NCI-H82 treated with DMSO at 0.1 percent for 48 hours (cell line): Measurements from ENCODE around the gene SPTBN5.

Experiments used
- DNase-seq: peaks from one replicate; lab custom pipeline; 2025; ENCODE audit not compliant: unreplicated experiment; lab: John Stamatoyannopoulos, UW

The SPTBN5 gene

DNA sequence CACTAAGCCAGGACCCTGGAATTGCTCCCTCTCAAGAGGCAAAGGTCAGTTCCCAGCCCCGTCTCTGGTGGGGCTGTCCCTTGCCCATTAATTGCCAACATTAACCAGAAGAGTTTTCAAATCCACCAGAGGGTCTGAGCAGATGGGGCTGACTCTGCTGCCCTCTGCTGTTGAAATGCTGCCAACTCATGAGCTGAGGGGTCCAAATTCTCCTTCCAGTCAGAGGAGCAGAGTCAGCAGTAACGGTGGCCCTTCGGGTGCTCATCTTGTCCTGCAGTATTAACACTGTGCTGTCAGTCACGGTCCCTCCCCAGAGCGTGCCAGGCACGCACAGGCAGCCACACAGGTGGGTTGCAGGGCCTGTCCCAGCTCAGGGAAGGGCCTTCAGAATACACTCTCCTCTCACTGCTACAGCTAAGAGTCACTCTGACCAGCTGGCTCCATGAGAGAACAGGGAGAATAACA is 10.7 kb upstream of the SPTBN5 start:
- no peak for DNase-seq

DNA sequence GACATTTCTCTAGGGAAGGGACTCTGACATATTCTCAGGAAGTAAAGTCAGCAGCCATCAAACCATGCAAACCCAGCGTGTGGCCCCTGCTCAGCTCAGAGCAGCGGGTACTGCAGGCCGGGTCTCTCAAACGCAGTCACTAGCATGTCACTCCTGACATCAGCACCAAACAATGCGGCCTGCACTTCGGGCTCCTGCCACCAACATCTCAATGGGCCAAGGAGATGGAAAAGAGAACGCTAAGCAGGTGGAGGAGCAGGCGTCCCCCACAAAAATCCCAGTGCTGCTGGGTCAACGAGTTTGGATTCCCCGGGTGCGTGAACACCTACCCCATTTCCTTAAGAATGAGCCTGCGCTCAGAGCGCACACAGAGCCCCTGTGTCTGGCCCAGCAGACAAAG is 9.9 kb upstream of the SPTBN5 start:
- DNase-seq = no peak

DNA sequence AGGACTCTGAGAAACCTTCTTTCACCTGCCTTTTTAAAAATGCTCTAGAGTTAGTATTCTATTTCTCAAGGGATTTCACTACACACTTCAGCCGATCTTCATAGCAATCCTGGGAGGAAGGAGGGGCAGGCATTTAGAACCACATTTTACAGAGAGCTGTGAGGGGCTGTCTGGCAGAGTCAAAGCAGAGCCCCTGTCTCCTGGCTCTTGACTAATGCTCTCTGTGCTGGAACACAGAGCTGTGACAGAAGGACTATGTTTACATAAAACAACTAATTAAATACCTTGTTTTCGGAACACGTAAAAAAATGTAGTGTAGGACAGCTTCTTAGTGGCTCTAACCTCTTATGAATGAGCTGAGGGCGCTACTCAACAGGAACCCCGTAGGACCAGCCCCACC is 7.6 kb upstream of the SPTBN5 start:
- DNase-seq = no peak

DNA sequence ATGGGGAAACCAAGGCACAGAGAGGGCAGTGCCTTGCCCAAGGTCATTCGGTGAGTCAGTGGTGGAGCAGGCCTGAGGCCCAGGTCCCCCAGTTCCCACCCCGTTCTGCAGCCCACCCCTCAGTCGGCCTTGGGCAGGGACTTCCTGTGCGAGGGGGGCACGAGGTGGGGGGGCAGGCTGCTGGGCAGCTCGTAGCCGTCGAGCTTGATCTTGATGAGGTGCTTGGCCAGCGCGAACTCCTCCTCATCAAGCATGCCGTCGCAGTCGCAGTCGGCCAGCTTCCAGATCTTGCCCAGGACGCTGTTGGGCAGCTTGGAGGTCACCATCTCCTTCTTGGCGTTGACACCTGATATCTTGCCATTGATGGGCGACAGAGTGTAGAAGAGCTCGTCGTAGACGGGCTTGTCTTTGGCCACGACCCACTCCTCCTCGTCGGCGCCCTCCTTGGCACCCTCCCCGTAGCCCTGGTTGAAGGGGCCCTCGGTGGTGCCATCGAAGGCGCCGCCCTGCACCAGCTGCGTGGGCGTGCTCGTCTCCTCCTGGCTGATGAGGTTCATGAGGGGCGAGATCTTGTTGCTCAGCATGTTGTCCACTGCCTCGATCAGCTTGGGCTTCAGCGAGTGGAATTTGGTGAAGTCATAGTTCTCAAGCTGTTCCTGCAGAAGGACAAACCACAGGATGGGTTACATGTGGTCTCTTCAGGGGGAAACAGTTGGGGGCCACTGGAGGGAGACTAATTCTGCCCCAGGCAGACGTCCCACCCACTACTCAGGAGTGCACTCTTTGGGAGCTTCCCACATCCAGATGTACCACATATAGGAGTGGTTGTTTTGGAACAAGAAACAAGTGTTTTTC is 6.9 kb upstream of the SPTBN5 start:
- DNase-seq = no peak

- no peak for DNase-seq
Observed at GRCh38 chr15:41899854-41900442, 6.1 kb upstream of the SPTBN5 start.

- DNase-seq = no peak
Observed at GRCh38 chr15:41897363-41897799, 3.5 kb upstream of the SPTBN5 start.

DNA sequence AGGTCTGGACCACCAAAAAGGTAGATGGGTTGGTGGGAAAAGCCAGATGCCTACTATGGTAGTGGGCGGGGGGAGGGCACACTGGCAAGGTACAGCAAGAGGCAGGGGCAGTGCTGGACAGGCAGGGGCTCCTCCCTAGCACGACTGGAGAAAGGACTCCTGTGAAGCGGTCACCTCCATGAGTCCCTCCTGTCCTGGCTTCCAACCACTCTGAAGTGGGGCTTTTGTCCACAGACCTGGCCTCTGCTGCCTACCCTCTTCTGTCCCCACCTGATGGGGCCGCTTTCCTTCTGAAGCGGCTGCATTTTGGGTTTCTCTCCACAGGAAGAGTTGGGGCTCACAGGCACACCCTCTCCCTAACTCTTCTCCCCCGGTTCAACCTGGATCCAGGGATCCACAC is 2.7 kb upstream of the SPTBN5 start:
- DNase-seq = no peak

DNA sequence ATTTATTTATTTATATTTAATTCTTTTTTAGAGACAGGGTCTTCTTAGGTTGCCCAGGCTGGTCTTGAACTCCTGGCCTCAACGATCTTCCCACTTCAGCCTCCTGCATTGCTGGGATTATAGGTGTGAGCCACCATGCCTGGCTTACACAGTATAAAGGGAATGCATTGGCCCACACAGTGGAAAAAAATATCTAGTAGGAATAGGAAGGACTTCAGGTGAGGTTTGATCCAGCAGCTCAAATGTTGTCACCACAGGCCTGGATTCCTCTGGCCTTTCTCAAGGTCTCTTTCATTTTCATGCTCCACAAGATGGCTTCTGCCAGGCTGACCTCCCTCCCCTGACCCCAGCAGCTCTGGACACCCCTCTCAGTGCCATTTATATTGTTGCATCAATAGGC is 2.1 kb upstream of the SPTBN5 start:
- no peak for DNase-seq

DNA sequence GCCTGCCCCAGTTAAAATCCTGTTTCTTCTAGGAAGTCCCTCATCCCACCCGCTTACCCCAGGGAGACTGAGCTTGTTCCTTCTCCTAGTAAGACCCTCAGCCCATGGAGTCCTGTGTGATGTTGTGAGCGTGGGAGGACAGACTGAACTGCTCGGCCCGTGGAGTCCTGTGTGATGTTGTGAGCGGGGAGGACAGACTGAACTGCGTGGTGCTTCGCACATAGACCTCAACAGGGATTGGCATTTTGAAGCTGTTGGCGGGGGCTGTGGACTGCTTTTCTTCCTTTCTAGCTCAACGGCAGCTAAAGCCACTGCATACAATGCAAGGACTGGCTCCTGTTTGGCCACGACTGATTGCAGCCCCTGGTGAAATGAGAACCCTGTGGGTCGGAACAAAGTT is 1.6 kb upstream of the SPTBN5 start:
- DNase-seq = no peak

DNA sequence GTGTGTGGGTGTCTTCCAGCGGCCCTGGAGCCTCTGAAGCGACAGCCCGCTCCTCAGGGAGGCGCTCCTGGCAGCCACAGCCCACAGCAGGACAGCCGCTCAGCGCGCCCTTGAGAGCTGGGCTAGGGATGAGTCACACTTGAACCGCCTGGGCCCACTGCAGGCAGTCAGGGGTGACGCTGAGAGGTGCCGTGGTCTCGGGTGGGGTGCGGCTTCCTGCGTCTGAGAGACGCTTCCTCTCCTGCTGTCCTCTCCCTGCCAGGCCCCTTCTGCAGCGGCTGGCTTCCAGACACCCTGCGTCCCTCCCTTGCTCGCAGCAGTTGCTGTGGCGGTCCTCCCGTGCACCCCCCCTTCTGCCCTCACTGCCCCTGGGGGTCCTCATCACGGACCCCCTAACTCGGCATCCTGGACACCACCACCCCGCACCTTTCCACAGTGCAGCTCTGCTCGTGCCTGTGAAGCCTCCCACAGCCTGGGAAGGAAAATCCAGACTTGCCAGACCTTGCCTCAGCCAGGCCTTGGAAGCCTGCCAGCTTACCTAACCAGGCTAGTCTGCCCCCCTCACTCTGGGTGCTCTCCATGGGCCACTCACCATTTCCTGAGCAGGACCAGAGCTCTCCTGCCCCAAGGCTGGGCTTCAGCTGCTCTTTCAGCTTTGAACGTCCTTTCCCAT is 1.1 kb upstream of the SPTBN5 start:
- DNase-seq = no peak

GRCh38 chr15:41894251-41894790 is 468 bp upstream of the SPTBN5 start:
- DNase-seq = no peak

DNA sequence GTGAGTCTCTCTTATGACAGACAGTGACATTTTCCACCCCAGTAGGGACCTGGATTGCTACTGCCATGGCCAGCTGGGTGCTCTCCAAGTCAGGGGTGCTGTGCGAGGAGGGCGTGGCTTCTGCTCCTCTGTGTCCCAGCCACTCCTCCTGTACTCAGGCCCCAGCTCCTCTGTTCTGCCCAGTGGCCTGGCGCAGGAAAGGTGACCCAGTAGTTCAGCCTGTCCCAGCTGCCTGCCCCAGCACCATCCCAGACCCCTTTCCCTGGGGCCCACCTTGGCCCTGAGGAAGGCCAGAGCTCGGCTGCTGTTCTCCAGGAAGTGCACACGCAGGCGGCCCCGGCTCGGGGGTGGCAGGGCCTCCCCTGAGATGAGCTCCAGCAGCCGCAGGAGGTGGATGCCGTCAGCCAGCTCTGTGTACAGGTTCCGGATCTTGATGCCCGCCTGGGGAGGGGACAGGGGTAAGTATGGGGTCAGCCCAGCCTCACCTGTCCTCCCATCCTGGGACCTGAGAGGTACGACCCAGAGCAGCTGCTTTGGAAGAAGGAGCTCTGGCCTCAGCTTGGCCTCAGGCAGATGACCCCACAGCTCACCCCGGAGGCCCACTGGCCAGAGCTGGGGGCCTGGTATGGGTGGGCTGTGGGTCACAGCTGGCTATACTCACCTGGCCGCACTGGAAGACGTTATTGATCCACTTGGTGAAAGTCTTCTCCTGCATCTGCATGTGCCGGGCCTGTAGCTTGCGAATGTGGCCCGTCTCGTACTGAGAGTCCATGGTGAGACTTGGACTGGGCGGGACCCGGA is 1.0 kb downstream of the SPTBN5 start:
- no peak for DNase-seq

- DNase-seq = no peak
Observed at GRCh38 chr15:41891946-41892345, 1.9 kb downstream of the SPTBN5 start.

DNA sequence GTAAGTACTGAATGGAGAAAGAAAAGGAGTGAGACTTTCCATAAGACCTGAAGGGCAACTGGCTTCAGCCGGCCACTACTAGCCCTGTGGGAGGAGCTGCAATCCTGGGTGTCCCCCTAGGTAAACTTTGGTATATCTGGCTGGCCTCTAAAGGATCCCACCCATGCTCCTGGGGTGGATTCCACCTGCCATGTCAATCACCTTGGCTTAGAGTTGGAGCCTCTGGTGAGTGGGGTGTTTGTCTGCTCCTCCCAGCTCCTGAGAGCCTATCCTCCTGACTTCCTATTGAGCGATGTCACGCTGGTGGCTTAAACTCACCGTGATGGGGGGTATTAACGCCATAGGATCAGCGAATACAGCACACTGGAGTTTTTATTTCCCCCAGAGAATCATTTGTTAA is 2.6 kb downstream of the SPTBN5 start:
- no peak for DNase-seq

GRCh38 chr15:41890050-41890690 is 3.7 kb downstream of the SPTBN5 start:
- DNase-seq = no peak

DNA sequence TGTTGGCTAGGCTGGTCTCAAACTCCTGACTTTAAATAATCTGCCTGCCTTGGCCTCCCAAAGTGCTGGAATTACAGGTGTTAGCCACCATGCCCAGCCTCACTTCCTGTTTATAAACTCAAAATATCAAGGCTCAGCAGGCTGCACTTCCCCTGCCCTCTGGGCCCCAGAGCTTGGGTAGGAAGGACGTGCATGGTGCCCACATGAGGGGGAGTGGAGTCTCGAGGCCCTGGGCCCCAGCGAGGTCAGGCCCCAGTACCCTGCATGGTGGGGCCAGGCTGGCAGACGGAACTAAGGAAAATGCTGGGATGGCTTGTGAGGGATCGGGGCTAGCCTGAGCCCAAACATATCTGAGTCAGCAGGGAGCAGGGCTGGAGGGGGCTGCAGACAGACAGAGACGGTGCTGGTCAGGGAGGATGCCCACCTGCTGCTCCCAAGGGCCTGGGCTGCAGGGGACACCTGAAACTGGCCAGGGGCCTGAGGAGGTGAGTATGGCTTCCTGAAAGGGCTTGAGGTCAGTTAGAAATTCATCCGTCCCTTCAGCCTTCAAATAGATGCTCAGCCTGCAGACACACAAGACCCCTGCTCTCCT is 5.1 kb downstream of the SPTBN5 start:
- DNase-seq = no peak

- DNase-seq = no peak
Observed at GRCh38 chr15:41887893-41888292, 6.0 kb downstream of the SPTBN5 start.

DNA sequence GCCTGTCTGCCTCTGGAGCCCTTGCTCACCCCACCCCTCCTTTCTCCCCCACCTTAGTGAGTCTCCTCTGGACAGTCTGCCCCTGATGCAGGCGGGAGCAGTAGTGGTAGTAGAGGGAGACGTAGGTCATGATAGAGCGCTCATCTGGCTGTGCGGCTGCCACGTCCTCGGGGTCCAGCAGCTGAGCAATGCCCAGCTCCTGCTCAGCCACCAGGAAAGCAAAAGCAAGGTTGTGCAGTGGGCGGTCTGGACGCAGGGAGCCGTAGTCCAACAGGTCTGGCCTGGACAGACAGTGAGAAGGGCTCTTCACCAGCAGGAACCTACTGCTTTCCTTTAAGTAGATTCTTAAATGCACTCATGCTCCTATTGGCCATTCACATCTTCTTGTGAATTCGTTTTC is 6.7 kb downstream of the SPTBN5 start:
- DNase-seq = no peak

DNA sequence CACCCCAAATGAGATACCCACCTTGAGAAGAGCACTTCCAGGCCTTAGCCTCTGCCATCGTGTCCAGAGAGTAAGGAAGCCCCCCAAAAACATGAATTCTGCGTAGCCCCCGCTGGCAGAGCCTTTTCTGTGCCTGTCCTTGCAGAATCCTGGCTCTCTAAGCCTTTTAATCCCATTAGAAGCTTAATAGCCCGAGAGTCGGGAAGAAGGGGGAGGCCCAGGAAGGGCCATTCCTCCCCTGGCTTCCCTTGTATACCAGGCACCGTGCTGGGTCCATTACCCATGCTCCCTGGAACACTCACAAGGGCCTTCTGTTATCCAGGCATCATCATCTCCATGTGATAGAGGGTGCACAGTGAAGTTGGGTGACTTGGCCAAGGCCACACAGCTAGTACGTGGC is 7.1 kb downstream of the SPTBN5 start:
- DNase-seq = peak; percentile 79

DNA sequence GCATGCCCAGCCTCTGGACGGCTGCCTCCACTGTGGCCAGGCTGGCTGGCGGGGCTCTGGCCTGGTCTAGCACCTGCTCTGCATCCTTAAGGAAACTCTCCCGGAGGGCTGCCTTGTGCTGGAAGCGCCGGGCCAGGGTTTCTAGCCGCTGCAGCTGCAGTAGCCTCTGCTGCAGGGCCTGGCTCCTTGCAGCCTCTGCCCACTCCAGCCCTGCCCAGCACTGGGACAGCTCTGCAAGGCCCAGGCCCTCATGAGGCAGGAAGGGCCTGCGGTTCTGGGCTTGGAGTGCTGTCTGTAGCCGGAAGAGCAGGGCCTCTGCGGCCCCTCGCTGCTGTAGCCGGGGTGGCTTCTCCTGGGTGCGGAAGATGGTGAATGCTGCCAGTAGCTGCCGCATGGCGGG is 8.0 kb downstream of the SPTBN5 start:
- no peak for DNase-seq
